Measurements from ENCODE around the gene SLCO2B1.

Gene SLCO2B1

GRCh38 chr11:75165721-75166120 lies 14.8 kb downstream of the SLCO2B1 start (continued):
- TF ChIP-seq ZFP3 (CRISPR knock-in tag; IDR thresholded peaks at IDR 0.05) = no peak
- TF ChIP-seq ZNF8 (CRISPR knock-in tag; IDR thresholded peaks at IDR 0.05) = no peak
- no peak for TF ChIP-seq TCF4 (CRISPR knock-in tag; IDR thresholded peaks at IDR 0.05; ENCODE audit: borderline replicate concordance)

DNA sequence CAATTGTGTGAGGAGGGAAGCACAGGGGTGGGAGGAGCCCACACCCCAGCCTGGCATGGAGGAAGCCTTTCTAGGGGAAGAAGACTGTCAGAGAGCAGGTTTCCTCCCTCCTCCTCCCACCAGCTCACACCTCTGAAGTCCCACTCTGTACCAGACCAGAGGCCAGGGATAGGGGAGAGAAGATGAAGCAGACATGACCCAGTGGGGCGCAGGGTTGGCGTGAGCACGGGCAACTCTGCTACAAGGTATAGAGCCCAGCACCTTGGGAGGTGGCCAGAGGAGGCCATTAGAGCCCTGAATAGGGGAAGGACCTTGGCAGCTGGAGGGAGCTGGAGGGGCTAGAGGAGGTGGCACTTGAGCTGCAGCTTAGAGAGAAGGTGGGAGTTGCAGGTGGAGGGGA lies 15.9 kb downstream of the SLCO2B1 start:
- TF ChIP-seq ZFP30 (CRISPR knock-in tag; IDR thresholded peaks at IDR 0.05) = no peak
- no peak for ATAC-seq

DNA sequence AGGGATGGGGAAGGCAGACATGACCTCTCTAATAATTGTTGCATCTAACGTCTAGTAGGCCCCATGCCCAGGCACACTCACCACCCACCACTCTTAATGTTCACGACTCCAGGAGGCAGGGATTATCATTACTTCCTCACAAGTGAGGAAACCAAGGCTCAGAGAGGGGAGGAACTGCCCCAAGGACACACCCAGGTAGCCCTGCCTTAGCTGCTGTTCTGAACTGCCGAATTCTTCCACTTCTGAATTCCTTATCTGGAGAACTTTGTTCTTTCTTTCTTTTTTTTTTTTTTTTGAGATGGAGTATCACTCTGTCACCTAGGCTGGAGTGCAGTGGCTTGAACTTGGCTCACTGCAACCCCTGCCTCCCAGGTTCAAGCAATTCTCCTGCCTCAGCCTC lies 16.7 kb downstream of the SLCO2B1 start:
- ATAC-seq = no peak
- TF ChIP-seq ZNF8 (CRISPR knock-in tag; IDR thresholded peaks at IDR 0.05) (no peak), CREB5 (CRISPR knock-in tag; IDR thresholded peaks at IDR 0.05; ENCODE audit: low read depth) (no peak), POU6F1 (CRISPR knock-in tag; IDR thresholded peaks at IDR 0.05; ENCODE audit: borderline replicate concordance, low read depth) (no peak), TOX (CRISPR knock-in tag; IDR thresholded peaks at IDR 0.05; ENCODE audit: borderline replicate concordance) (no peak), CSDC2 (CRISPR knock-in tag; IDR thresholded peaks at IDR 0.05) (no peak)

GRCh38 chr11:75169101-75169885 lies 18.4 kb downstream of the SLCO2B1 start:
- ATAC-seq = no peak
- TF ChIP-seq ARNTL (CRISPR knock-in tag; IDR thresholded peaks at IDR 0.05; ENCODE audit: borderline replicate concordance, low read depth) (no peak), TOX (CRISPR knock-in tag; IDR thresholded peaks at IDR 0.05; ENCODE audit: borderline replicate concordance) (no peak), CREB5 (CRISPR knock-in tag; IDR thresholded peaks at IDR 0.05; ENCODE audit: low read depth) (no peak), TCF4 (CRISPR knock-in tag; IDR thresholded peaks at IDR 0.05; ENCODE audit: borderline replicate concordance) (no peak), PPARA (CRISPR knock-in tag; IDR thresholded peaks at IDR 0.05; ENCODE audit: borderline replicate concordance) (no peak), SNAI2 (CRISPR knock-in tag; IDR thresholded peaks at IDR 0.05) (no peak), ZFP30 (CRISPR knock-in tag; IDR thresholded peaks at IDR 0.05) (no peak), POU6F1 (CRISPR knock-in tag; IDR thresholded peaks at IDR 0.05; ENCODE audit: borderline replicate concordance, low read depth) (no peak), OSR1 (CRISPR knock-in tag; IDR thresholded peaks at IDR 0.05) (no peak), ESRRG (CRISPR knock-in tag; IDR thresholded peaks at IDR 0.05) (no peak)
- TF ChIP-seq, protein P1, sequence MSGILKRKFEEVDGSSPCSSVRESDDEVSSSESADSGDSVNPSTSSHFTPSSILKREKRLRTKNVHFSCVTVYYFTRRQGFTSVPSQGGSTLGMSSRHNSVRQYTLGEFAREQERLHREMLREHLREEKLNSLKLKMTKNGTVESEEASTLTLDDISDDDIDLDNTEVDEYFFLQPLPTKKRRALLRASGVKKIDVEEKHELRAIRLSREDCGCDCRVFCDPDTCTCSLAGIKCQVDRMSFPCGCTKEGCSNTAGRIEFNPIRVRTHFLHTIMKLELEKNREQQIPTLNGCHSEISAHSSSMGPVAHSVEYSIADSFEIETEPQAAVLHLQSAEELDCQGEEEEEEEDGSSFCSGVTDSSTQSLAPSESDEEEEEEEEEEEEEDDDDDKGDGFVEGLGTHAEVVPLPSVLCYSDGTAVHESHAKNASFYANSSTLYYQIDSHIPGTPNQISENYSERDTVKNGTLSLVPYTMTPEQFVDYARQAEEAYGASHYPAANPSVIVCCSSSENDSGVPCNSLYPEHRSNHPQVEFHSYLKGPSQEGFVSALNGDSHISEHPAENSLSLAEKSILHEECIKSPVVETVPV (CRISPR knock-in tag; IDR thresholded peaks at IDR 0.05) = no peak

GRCh38 chr11:75170516-75171201 lies 19.8 kb downstream of the SLCO2B1 start:
- ATAC-seq = no peak
- TF ChIP-seq BACH2 (CRISPR knock-in tag; IDR thresholded peaks at IDR 0.05; ENCODE audit: borderline replicate concordance) (no peak), RARB (CRISPR knock-in tag; IDR thresholded peaks at IDR 0.05) (no peak), TOX (CRISPR knock-in tag; IDR thresholded peaks at IDR 0.05; ENCODE audit: borderline replicate concordance) (no peak), PPARA (CRISPR knock-in tag; IDR thresholded peaks at IDR 0.05; ENCODE audit: borderline replicate concordance) (no peak), ZFP3 (CRISPR knock-in tag; IDR thresholded peaks at IDR 0.05) (no peak), OSR1 (CRISPR knock-in tag; IDR thresholded peaks at IDR 0.05) (no peak), CREB5 (CRISPR knock-in tag; IDR thresholded peaks at IDR 0.05; ENCODE audit: low read depth) (no peak), ESRRG (CRISPR knock-in tag; IDR thresholded peaks at IDR 0.05) (no peak), ZFP30 (CRISPR knock-in tag; IDR thresholded peaks at IDR 0.05) (no peak)
- TF ChIP-seq, protein P1 (CRISPR knock-in tag; IDR thresholded peaks at IDR 0.05) = no peak
- TF ChIP-seq, protein P2, sequence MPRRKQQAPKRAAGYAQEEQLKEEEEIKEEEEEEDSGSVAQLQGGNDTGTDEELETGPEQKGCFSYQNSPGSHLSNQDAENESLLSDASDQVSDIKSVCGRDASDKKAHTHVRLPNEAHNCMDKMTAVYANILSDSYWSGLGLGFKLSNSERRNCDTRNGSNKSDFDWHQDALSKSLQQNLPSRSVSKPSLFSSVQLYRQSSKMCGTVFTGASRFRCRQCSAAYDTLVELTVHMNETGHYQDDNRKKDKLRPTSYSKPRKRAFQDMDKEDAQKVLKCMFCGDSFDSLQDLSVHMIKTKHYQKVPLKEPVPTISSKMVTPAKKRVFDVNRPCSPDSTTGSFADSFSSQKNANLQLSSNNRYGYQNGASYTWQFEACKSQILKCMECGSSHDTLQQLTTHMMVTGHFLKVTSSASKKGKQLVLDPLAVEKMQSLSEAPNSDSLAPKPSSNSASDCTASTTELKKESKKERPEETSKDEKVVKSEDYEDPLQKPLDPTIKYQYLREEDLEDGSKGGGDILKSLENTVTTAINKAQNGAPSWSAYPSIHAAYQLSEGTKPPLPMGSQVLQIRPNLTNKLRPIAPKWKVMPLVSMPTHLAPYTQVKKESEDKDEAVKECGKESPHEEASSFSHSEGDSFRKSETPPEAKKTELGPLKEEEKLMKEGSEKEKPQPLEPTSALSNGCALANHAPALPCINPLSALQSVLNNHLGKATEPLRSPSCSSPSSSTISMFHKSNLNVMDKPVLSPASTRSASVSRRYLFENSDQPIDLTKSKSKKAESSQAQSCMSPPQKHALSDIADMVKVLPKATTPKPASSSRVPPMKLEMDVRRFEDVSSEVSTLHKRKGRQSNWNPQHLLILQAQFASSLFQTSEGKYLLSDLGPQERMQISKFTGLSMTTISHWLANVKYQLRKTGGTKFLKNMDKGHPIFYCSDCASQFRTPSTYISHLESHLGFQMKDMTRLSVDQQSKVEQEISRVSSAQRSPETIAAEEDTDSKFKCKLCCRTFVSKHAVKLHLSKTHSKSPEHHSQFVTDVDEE (CRISPR knock-in tag; IDR thresholded peaks at IDR 0.05) = no peak

Data from SK-N-SH treated with all-trans-retinoic acid at 6 μM for 48 hours (cell line).